ENCODE data around the gene FAM120A.

The FAM120A gene

GRCh38 chr9:93597871-93598646, 146.6 kb downstream of the FAM120A start:
- DNase-seq: no peak

GRCh38 chr9:93598647-93599241, 147.3 kb downstream of the FAM120A start:
- DNase-seq: peak; percentile 45

- DNase-seq: no peak
Observed at GRCh38 chr9:93599571-93600403, 148.3 kb downstream of the FAM120A start.

GRCh38 chr9:93600504-93600903, 149.0 kb downstream of the FAM120A start:
- DNase-seq: no peak

DNA sequence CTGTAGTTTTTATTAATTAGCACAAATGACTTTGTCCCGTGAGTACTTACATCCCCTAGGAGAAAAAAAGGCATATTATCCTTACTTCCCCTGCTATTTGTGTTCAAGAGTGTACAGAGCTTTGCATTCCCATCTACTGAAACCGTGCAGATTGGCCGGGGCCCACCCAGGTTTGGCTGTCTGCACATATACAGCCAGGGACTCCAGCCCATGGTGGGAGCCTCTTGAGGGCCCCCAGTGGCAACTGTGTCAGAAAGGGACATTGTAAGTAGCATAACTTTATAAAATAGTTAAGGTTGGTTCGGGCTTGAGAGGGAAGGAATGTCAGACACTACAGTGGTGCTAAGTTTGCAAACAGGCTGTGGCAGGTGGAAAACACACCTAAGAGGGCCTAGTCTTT, 149.6 kb downstream of the FAM120A start:
- no peak for DNase-seq

- no peak for DNase-seq
Observed at GRCh38 chr9:93601666-93602065, 150.2 kb downstream of the FAM120A start.

DNA sequence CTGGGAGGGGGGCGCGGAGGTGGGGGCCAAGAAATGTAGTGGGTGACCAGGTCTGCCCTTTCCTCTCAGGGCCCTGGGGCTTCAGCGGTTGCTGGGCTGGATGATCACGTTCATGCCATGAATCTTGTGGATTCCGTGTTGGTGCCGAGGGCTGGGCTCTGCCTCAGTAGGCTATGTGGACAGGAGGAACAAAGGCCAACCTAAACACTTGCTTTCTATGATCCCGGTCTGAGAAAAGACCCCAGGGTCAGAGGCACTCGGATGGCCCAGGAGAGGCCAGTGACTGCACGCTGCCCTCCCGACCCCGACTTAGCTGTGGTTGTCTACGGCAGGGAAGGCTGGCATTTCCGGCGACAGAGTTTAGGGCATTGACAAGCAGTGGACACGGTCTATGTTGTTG, 151.5 kb downstream of the FAM120A start:
- DNase-seq: no peak

- no peak for DNase-seq
Observed at GRCh38 chr9:93603906-93604326, 152.4 kb downstream of the FAM120A start.

DNA sequence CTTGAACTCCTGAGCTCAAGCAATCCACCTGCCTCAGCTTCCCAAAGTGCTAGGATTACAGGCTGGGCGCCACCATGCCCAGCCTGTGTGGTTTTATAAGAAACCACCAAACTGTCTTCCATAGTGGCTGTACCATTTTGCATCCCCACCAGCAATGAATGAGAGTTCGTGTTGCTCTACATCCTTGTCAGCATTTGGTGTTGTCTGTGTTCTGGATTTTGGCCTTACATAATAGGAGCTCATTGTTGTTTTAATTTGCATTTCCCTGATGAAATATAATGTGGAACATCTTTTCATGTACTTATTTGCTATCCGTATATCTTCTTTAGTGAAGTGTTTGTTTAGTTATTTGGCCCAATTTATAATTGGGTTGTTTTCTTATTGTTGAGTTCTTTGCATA, 154.7 kb downstream of the FAM120A start:
- DNase-seq: no peak

- DNase-seq: no peak
Observed at GRCh38 chr9:93610206-93610605, 158.7 kb downstream of the FAM120A start.

DNA sequence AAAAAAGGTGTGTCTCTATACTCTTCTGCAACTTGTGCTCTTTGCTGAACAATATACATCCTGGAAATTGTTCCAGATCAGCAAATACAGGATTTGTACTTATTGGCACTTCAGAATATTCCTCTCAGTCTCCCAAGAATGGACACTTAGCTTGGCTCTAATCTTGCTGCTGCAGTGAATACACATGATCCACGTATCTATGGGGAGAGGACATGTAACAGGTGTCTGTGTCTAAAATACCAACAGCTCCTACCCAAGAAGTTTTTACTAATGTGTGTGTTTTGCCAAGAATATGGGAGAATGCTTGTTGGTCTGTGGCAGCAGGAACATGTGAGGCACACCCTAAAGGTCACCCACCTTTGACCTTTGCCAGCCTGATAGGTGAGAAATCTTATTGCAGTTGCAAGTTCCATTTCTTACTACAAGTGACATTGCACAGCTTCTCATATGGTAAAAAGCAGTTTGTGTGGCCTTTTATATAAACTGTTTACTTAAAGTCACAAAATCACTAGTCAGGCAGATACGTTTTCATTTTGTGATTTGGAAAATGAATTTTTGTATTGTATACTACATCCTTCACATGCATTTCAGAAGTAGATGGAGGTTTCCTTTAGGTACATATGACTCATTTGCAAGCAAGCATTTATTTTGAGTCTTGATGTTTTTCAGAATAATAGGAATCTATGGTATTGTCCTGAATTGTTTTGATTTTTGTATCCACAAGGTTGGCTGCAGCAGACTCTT, 160.7 kb downstream of the FAM120A start:
- no peak for DNase-seq

DNA sequence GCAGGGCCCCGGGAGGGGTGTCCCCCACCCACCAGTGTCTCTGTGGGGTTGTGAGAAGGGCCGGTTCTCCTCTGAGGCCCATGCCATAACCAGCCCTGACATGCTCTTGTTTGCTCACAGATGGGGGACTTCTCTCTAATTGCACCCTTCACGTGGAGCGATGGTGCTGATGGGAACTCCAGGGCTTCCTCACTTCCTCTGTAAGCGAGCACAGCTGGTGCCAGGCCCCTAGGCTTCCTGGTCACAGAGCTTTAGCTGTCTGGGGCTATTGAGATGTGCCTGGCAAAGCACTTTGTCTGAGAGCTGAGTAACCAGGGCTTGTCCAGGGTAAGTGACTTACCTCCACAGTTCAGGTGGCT, 161.3 kb downstream of the FAM120A start:
- DNase-seq: no peak

- DNase-seq: no peak
Observed at GRCh38 chr9:93613174-93613573, 161.7 kb downstream of the FAM120A start.

- DNase-seq: no peak
Observed at GRCh38 chr9:93613791-93614190, 162.3 kb downstream of the FAM120A start.

DNA sequence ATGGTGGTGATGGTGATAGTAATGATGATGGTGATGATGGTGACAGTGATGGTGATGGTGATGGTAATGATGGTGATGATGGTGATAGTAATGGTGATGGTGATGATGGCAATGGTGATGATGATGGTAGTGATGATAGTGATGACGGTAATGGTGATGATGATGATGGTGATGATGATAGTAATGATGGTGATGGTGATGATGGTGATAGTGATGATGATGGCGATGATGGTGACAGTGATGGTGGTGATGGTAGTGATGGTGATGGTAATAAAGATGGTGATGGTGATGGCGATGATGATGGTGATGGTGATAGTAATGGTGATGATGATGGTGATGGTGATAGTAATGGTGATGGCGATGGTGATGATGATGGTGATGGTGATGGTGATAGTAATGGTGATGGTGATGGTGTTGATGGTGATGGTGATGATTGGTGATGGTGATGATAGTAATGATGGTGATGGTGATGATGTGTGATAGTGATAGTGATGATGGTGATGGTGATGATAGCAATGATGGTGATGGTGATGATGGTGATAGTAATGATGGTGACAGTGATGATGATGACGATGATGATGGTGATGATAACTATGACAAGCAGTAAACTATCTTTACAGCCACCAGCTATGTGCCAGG, 163.5 kb downstream of the FAM120A start:
- DNase-seq: no peak

Measured in fibroblast of upper back skin (primary cell).